Thoracic aorta (tissue), 2 donors: ENCODE results near the gene PLSCR1. TPM values are rescaled to one million over a fixed set of nuclear protein-coding genes. Genes with fewer than 3 reads are reported as not detected.

Experiments used
- ATAC-seq: fragments of 150-250 bp; one replicate; pipeline ENCODE4 v1.8.0; 2017; ENCODE audit warnings: low read depth; ENCODE audit not compliant: insufficient number of reproducible peaks, low FRiP score
- DNase-seq: peaks from one replicate; pipeline ENCODE4 v3.0.0-alpha.2; 2020; ENCODE audit warnings: low spot score
- H3K27ac ChIP-seq, 2 donors: fragments of 200-600 bp; sonication (generic); 1 replicate in 1 of 2; 2 replicates in 1 of 2; pipeline ENCODE4 v1.5.1; 2016; ENCODE audit warnings: mild to moderate bottlenecking in 2 of 2, moderate library complexity in 2 of 2
- H3K27me3 ChIP-seq: fragments of 200-600 bp; sonication (generic); replicated peaks from 2 replicates; pipeline ENCODE4 v1.6.0; 2016; ENCODE audit warnings: mild to moderate bottlenecking; ENCODE audit not compliant: insufficient read depth
- H3K36me3 ChIP-seq: fragments of 200-600 bp; sonication (generic); one replicate; pipeline ENCODE4 v1.5.1; 2016
- H3K4me1 ChIP-seq, 2 donors: fragments of 200-600 bp; sonication (generic); 1 replicate in 1 of 2; 2 replicates in 1 of 2; pipeline versions ENCODE4 v1.5.1 to v1.6.0; 2016; ENCODE audit warnings: low read depth in 2 of 2, mild to moderate bottlenecking in 1 of 2; ENCODE audit not compliant: control insufficient read depth in 1 of 2
- H3K4me3 ChIP-seq: fragments of 200-600 bp; sonication (generic); 2 replicates; pipeline ENCODE4 v1.5.1; 2016; ENCODE audit warnings: mild to moderate bottlenecking
- H3K9me3 ChIP-seq: fragments of 200-600 bp; sonication (generic); 2 replicates; pipeline ENCODE4 v1.5.1; 2016
- total RNA-seq, 2 donors: library from RNA; depleted of rRNA; stranded (reverse); fragments of >200 nt; gene quantifications; one replicate each; pipeline versions ENCODE4 v1.1.0 to v1.2.3, GENCODE V29; 2016
- TF ChIP-seq, protein P1 (sequence below): fragments of 200-600 bp; sonication (generic); IDR thresholded peaks from one replicate; pipeline ENCODE4 v1.5.1; 2019; ENCODE audit warnings: antibody characterized with exemption

Gene PLSCR1
- total RNA-seq, 2 donors from 2014 or later = 116 to 565 TPM

DNA sequence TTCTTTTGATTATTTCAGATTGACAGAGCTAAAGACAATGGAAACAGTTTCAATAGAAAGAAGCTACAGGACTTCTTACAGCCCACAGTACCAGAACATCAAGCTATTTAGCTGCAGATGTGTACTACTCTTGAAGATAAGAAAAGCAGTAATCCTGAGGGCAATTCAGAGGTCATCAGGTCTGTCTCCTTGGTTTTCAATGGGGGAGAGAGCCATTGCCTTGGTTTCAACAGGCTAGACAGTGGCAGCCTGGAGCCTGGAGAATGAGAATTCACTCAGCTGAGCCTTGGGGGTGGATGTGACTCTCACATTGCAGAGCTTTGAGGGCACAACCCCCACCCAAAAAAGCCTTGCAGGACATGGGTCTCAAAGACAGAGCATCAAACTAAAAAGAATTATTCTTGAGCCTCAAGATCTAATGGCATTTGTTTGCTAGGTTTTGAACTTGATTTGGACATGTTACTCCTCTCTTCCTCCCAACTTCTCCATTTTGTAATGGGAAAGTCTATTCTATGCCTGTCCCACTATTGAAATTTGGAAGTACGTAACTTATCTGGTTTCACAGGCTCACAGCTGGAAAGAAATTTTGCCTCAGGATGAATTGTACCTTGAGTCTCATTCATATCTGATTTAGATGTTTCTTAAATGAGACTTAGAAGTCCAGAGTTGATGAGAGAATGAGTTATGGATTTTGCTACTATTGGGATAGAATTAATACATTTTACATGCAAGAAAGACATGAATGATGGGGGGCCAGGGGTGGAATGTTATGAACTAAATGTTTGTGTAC is 36.9 kb downstream of the PLSCR1 start:
- DNase-seq = no peak
- H3K27me3 ChIP-seq = no peaks in the 10 kb centered on the region
- H3K4me3 ChIP-seq = no peak overlapping the region
- H3K36me3 ChIP-seq = no peaks in the 10 kb centered on the region
- no peak for ATAC-seq
- TF ChIP-seq, protein P1, sequence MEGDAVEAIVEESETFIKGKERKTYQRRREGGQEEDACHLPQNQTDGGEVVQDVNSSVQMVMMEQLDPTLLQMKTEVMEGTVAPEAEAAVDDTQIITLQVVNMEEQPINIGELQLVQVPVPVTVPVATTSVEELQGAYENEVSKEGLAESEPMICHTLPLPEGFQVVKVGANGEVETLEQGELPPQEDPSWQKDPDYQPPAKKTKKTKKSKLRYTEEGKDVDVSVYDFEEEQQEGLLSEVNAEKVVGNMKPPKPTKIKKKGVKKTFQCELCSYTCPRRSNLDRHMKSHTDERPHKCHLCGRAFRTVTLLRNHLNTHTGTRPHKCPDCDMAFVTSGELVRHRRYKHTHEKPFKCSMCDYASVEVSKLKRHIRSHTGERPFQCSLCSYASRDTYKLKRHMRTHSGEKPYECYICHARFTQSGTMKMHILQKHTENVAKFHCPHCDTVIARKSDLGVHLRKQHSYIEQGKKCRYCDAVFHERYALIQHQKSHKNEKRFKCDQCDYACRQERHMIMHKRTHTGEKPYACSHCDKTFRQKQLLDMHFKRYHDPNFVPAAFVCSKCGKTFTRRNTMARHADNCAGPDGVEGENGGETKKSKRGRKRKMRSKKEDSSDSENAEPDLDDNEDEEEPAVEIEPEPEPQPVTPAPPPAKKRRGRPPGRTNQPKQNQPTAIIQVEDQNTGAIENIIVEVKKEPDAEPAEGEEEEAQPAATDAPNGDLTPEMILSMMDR = no peak
- H3K9me3 ChIP-seq = no peaks in the 10 kb centered on the region
- H3K4me1 ChIP-seq = peaks cover 8 to 12% of the 10 kb centered on the region in 2 donors
- peak overlapping the region in 1 of 2 donors; percentile 0 for H3K27ac ChIP-seq

DNA sequence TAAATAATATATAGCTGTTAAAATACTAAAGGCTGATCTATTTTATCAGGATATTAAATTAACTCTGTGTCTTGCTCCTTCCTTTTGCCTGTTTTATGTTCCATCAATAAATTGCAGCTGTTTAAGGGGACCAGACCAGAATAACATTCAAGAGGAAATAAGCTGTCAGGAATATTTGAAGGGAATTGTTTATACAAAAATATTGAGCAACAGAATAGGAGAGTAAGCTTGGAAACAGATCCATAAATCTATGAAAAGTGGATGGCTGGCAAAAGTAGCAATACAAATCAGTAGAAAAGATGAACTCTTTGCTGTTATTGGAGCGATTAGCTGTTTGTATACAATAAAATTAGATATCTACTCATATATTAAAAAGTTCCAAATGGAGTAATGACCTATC is 38.9 kb downstream of the PLSCR1 start:
- Histone ChIP-seq H3K36me3 (no peaks in the 10 kb centered on the region), H3K9me3 (no peaks in the 10 kb centered on the region), H3K27me3 (no peaks in the 10 kb centered on the region), H3K27ac (no peak overlapping the region), H3K4me1 (peaks cover 8 to 12% of the 10 kb centered on the region in 2 donors), H3K4me3 (no peak overlapping the region)
- no peak for DNase-seq
- no peak for ATAC-seq
- TF ChIP-seq, protein P1 = no peak

- no peak overlapping the region for H3K27ac ChIP-seq
- TF ChIP-seq, protein P1 = no peak
- H3K36me3 ChIP-seq = no peaks in the 10 kb centered on the region
- H3K4me3 ChIP-seq = no peak overlapping the region
- H3K27me3 ChIP-seq = no peaks in the 10 kb centered on the region
- no peaks in the 10 kb centered on the region for H3K9me3 ChIP-seq
- DNase-seq (no peak), ATAC-seq (no peak)
- peaks cover 8 to 12% of the 10 kb centered on the region in 2 donors for H3K4me1 ChIP-seq
Measured at GRCh38 chr3:146504498-146505197, 39.8 kb downstream of the PLSCR1 start.

DNA sequence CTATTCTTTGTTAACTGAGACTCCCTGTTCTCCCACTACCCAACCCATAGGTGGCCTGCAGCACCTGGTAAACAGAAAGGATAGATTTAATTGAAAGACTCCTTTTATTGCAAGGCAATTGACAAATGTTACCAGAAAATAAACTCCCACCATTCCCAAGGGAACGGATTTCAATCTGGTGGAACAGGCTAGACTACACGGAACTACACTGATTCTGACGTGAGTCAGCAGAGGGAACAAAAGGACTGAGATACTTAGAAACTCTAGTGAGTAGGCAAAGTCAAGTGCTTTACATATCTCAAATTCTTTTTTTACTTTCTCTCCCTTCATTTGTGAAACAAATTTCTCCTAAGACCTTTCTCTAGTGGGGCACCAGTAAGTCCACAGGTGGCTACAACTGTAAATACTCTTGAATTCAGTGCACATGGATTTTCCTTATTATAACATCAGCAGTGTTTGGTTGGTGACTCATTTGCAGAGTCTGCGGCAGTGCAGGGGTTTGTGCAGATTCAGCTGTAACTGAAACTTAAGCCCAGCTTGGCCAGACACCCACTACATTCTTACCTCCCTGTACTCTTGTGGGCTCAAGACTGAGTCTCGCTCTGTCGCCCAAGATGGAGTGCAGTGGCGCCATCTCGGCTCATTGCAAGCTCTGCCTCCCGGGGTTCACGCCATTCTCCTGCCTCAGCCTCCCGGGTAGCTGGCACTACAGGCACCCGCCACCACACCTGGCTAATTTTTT is 40.8 kb downstream of the PLSCR1 start:
- Histone ChIP-seq H3K4me3 (no peak overlapping the region), H3K4me1 (peaks cover 8 to 12% of the 10 kb centered on the region in 2 donors), H3K36me3 (no peaks in the 10 kb centered on the region), H3K27ac (no peak overlapping the region), H3K27me3 (no peaks in the 10 kb centered on the region), H3K9me3 (no peaks in the 10 kb centered on the region)
- DNase-seq = no peak
- ATAC-seq = no peak
- TF ChIP-seq, protein P1 = no peak
